Ovary (tissue), 9 donors: ENCODE data around the gene DMRTC2. TPM values are rescaled to one million over a fixed set of nuclear protein-coding genes. Genes with fewer than 3 reads are reported as not detected.
"Not testable (repeated sequence)": the region's sequence is repeated elsewhere in the genome, so short reads cannot be mapped to it uniquely, and the experiment has no call there.

Experiments
- DNase-seq, 5 donors: peaks; one replicate each; pipeline ENCODE4 v3.0.0-alpha.2; 2019 to 2020
- H3K27ac ChIP-seq, 2 donors: fragments of 200-600 bp; one replicate each; pipeline versions ENCODE4 v1.5.1 to v1.8.0; 2019 to 2022
- H3K27me3 ChIP-seq: fragments of 200-600 bp; one replicate; pipeline ENCODE4 v1.8.0; 2022
- H3K36me3 ChIP-seq: fragments of 200-600 bp; sonication (generic); one replicate; pipeline ENCODE4 v1.5.1; 2019
- H3K4me1 ChIP-seq: one replicate; pipeline ENCODE4 v1.8.1; 2013; ENCODE audit warnings: mild to moderate bottlenecking, moderate library complexity; ENCODE audit not compliant: insufficient read depth
- H3K4me3 ChIP-seq: fragments of 200-600 bp; sonication (generic); one replicate; pipeline ENCODE4 v1.5.1; 2017
- H3K9me3 ChIP-seq, 2 donors: fragments of 200-600 bp in 1 of 2; sonication (generic) in 1 of 2; one replicate each; pipeline versions ENCODE4 v1.5.1 to v1.8.1; 2013 to 2019; ENCODE audit warnings: mild to moderate bottlenecking in 1 of 2, moderate library complexity in 1 of 2
- EP300 ChIP-seq: sonication (generic); formaldehyde crosslinking; IDR thresholded peaks from one replicate; pipeline ENCODE4 v1.6.1; 2017; ENCODE audit warnings: antibody characterized with exemption
- POLR2A ChIP-seq: fragments of 450-650 bp; IDR thresholded peaks from one replicate; pipeline ENCODE4 v1.6.1; 2017; ENCODE audit warnings: antibody characterized with exemption, mild to moderate bottlenecking, moderate library complexity
- WGBS, 3 donors: extraction: QIAGEN DNeasy Blood & Tissue Kit in 1 of 3; methylation state at CpG; one replicate each; pipeline versions ENCODE4 v1.1.5 to v1.1.7; 2013 to 2017; 5-methylcytosine and 5-hydroxymethylcytosine counted together
- intact Hi-C, 4 donors: fragments of 100-400 bp; cut with DNase I; formaldehyde crosslinking; loops; one replicate each; pipeline versions ENCODE4 v1.11.0 to v1.15.1; 2022 to 2023
- polyA plus RNA-seq, 2 donors: library from polyadenylated mRNA; stranded (reverse); fragments of 200-250 nt in 1 of 2; fragments of 350-450 nt in 1 of 2; fragmentation: Illumina TruSeq in 1 of 2; extraction: RNeasy Lipid Tissue Mini Kit (QIAGEN cat#74804) in 1 of 2; gene quantifications; one replicate each; pipeline ENCODE4 v1.2.3, GENCODE V29; 2013 to 2014
- total RNA-seq, 7 donors: library from RNA; depleted of rRNA in 2 of 7; stranded (reverse); fragments of >200 nt in 2 of 7; fragmentation: NEBNext Ultra II Directional in 3 of 7; extraction: Animal tissue kit (Norgen Biotek cat#: 25700) in 3 of 7; gene quantifications; one replicate each; pipeline versions ENCODE4 v1.1.0 to v1.2.4, GENCODE V29; 2016 to 2023
- TF ChIP-seq, protein P1 (sequence below), 3 donors: fragments of 450-650 bp in 2 of 3; fragments of 200-600 bp in 1 of 3; IDR thresholded peaks; one replicate each; pipeline versions ENCODE4 v1.5.1 to v1.8.0; 2016 to 2022; ENCODE audit warnings: antibody characterized with exemption in 3 of 3, mild to moderate bottlenecking in 1 of 3
- donor health status: DM: no; HTN: no; CAD: no; lungs with moderate emphysema.
- donor health status: DM: no; HTN: no; CAD: no.
- donor health status: Bipolar disorder and iron deficiency.
- donor health status: DM: yes; HTN: yes; CAD: no.
- donor health status: DM: no; HTN: no; CAD: no.
- donor health status: DM: yes; HTN: yes; CAD: no.

DMRTC2 gene
- total and polyA plus RNA-seq, 9 donors: 0.07 TPM; not detected in 8

DNA sequence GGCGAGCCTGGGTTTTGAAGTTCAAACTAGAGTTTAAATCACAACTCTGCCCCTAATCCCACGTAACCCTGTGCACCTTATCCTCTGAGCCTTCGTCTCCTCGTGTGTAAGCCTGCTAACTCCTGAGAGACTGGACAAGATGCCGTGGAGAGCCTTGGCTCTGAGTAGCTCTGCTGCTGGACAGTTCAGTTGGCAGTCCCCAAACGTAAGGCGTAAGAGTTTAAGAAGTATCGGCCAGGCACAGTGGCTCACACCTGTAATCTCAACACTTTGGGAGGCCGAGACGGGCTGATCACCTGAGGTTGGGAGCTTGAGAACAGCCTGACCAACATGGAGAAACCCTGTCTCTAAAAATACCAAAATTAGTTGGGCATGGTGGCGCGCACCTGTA is 27.5 kb downstream of the DMRTC2 start:
- intact Hi-C loops: no loop called here
- Histone ChIP-seq H3K9me3 (no peaks in the 10 kb centered on the region), H3K27me3 (no peaks in the 10 kb centered on the region), H3K4me1 (no peaks in the 10 kb centered on the region), H3K27ac (no peak overlapping the region), H3K4me3 (no peak overlapping the region), H3K36me3 (no peaks in the 10 kb centered on the region)
- DNase-seq: no peak
- TF ChIP-seq, protein P1, sequence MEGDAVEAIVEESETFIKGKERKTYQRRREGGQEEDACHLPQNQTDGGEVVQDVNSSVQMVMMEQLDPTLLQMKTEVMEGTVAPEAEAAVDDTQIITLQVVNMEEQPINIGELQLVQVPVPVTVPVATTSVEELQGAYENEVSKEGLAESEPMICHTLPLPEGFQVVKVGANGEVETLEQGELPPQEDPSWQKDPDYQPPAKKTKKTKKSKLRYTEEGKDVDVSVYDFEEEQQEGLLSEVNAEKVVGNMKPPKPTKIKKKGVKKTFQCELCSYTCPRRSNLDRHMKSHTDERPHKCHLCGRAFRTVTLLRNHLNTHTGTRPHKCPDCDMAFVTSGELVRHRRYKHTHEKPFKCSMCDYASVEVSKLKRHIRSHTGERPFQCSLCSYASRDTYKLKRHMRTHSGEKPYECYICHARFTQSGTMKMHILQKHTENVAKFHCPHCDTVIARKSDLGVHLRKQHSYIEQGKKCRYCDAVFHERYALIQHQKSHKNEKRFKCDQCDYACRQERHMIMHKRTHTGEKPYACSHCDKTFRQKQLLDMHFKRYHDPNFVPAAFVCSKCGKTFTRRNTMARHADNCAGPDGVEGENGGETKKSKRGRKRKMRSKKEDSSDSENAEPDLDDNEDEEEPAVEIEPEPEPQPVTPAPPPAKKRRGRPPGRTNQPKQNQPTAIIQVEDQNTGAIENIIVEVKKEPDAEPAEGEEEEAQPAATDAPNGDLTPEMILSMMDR (IDR thresholded peaks at IDR 0.05): no peak
- TF ChIP-seq POLR2A (no peak), EP300 (no peak)
- WGBS, 3 donors: 82 to 87% (median 86%) methylated on average over 12 of the region's 12 CpGs

DNA sequence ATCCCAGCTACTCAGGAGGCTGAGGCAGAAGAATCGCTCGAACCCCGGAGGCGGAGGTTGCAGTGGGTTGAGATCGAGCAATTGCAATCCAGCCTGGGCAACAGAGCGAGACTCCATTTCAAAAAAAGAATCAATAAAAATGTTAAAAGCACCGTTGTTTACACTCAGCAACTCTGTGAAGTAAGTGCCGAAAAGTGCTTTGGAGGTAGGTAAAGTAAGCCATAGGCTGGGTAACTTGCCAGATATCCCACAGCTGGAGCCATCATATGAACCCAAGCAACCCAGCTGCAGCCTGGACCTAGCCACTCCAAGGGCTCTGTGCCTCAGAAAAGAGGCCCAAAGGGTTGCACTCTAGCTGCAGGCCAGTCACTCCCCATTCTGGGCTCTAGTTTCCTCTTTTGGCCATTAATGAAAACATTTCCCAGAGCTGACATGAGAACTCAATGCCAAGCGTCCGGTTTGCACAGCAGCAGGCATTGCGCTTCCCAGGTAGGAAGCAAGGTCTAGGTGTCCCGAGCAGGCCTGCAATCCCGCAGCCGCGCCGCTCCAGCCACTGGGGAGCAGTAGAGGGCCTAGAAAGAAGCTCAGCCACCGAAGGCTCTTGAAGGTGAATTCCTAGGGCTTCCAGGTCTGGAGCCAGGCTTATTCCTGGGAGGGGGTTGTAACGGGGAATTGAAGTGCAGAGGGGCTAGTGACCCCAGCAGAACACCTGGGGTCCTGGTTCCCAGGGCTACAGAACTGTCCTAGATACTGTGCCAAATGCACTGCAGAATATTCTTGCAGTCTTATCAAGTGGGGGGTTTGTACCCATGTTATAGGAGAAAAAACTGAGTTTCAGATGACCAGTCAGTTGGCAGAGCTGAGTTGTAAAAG is 28.2 kb downstream of the DMRTC2 start:
- Histone ChIP-seq H3K4me3 (no peak overlapping the region), H3K9me3 (no peaks in the 10 kb centered on the region), H3K27ac (no peak overlapping the region), H3K4me1 (no peaks in the 10 kb centered on the region), H3K27me3 (no peaks in the 10 kb centered on the region), H3K36me3 (no peaks in the 10 kb centered on the region)
- intact Hi-C loops: no loop called here
- WGBS, 3 donors: 48 to 53% (median 49%) methylated on average over 18 of the region's 18 CpGs
- TF ChIP-seq EP300: no peak
- TF ChIP-seq, protein P1 (IDR thresholded peaks at IDR 0.05): peak in 1 of 3 donors; percentile 4
- no peak for TF ChIP-seq POLR2A
- DNase-seq: peak in 1 of 5 donors; percentile 59

DNA sequence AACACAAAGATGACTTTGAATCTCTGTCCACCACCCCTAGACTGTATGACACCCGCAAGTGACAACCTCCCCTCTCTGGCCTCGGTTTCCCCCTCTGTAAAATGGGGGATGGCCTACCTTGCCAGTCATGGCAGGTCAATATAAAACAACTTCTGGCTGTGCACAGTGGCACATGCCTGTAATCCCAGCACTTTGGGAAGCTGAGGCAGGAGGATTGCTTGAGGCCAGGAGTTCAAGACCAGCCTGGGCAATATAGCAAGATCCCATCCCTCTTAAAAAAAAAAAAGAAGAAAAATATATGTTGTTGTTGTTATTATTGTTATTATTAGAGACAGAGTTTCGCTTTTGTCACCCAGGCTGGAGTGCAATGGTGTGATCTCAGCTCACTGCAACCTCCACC is 31.1 kb downstream of the DMRTC2 start:
- intact Hi-C loops: not testable (repeated sequence)

DNA sequence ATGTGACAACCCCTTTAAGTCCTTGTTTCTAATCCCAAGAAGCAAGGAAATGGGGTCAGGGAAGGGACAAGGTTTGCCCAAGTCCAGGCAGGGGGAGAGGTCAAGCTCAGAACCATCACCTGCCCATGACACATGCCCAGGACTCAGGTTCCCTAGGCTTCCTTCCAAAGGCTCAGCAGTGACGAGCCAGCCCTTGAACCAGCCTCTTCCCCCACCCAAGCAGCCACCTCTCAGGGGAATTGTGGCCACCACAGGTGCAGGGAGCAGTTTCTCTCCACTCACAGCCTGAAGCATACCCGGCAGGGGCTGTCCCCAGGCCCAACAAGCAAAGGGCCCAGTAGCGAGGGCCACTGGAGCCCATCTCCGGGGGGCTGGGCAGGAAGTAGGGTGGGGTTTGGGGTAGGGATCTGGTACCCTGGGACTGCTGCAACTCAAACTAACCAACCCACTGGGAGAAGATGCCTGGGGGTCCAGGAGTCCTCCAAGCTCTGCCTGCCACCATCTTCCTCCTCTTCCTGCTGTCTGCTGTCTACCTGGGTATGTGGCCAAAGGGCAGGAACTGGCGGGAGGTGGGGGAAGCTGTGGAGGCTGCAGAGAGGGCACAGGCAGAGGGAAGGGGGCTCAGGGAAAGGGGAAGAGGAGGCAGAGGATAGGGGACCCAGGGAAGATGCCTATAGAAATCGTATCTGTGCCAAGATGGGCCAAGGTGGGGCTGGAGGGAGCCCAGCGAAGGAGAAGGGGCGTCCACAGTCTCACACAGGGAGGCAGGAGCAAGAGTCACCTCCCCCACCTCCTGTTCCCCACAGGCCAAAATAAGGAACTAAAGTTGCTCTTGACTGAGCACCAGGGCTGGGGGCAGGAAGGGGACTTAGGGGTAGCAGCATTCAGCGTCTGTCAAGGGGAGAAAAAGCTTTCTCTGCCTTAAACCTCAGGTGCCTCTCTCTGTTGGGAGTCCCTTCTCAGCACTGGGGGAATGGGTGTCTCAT is 32.3 kb downstream of the DMRTC2 start, which contains the start of gene CD79A:
CD79A (plus strand) TSS at position 433 of the 986 bp plus-strand sequence; CDS start at position 459, 26 bp downstream.
- intact Hi-C loops: no loop called here
- H3K27ac ChIP-seq: no peak within 1 kb of the TSS

More for the DNA sequence above, 31.1 kb downstream of the DMRTC2 start:
- not testable (repeated sequence) for H3K27ac ChIP-seq, H3K36me3 ChIP-seq, H3K4me1 ChIP-seq, H3K27me3 ChIP-seq, H3K9me3 ChIP-seq, DNase-seq, H3K4me3 ChIP-seq
- 78 to 88% (median 78%) methylated on average over 3 of the region's 3 CpGs for WGBS, 3 donors

More for the DNA sequence above, 32.3 kb downstream of the DMRTC2 start, which contains the start of gene CD79A:
- TF ChIP-seq, protein P1 (IDR thresholded peaks at IDR 0.05): no peak
- no peak for TF ChIP-seq EP300
- TF ChIP-seq POLR2A: no peak
- Histone ChIP-seq H3K36me3 (no peaks in the 10 kb centered on the region), H3K4me1 (no peaks in the 10 kb centered on the region), H3K9me3 (no peaks in the 10 kb centered on the region), H3K27me3 (no peaks in the 10 kb centered on the region), H3K4me3 (no peak within 1 kb of the TSS)
- DNase-seq: no peak
- WGBS, 3 donors: 60 to 66% (median 60%) methylated on average over 9 of the region's 9 CpGs
